ENCODE measurements around the gene GRIP1. TPM values are rescaled to one million over a fixed set of nuclear protein-coding genes. Genes with fewer than 3 reads are reported as not detected.

The GRIP1 gene
- total and polyA plus RNA-seq, 10 of the 15 experiments (the other 5 are each of a cell fraction or from before 2014, with no cell fraction given) = 0.05 to 0.85 (median 0.50) TPM; not detected in 7

GRCh38 chr12:66624806-66625205 lies 54.1 kb downstream of the GRIP1 start (continued):
- TF ChIP-seq CREM (IDR thresholded peaks at IDR 0.05; ENCODE audit: low read depth) = no peak; the same call in 1 of the 2 replicates
- TF ChIP-seq RCOR1 (conservative IDR thresholded peaks at IDR 0.05; ENCODE audit: low read depth, low read length) = no peak
- TF ChIP-seq ATF3 (IDR thresholded peaks at IDR 0.05; ENCODE audit: borderline replicate concordance, extremely low read depth, low read depth, low read length) = no peak
- TF ChIP-seq MEF2B (IDR thresholded peaks at IDR 0.05; ENCODE audit: partially characterized antibody, poor library complexity, severe bottlenecking) = no peak
- TF ChIP-seq MTA3 (IDR thresholded peaks at IDR 0.05; ENCODE audit: borderline replicate concordance, low read length) = peak; percentile 68; the same call in 1 of the 2 replicates
- TF ChIP-seq NFIC (IDR thresholded peaks at IDR 0.05; ENCODE audit: low read depth, low read length) = peak; percentile 95
- TF ChIP-seq SUZ12 (IDR thresholded peaks at IDR 0.05; ENCODE audit: unreplicated experiment) = no peak
- TF ChIP-seq EZH2 (IDR thresholded peaks at IDR 0.05; ENCODE audit: borderline replicate concordance, control insufficient read depth, low read depth, low read length) = no peak
- no peak for TF ChIP-seq ZNF207 (IDR thresholded peaks at IDR 0.05; ENCODE audit: borderline replicate concordance)
- no peak for TF ChIP-seq ESRRA (IDR thresholded peaks at IDR 0.05; ENCODE audit: low read length)
- TF ChIP-seq POLR2AphosphoS2 (IDR thresholded peaks at IDR 0.05; ENCODE audit: low read depth, low read length) = no peak
- TF ChIP-seq E4F1 (IDR thresholded peaks at IDR 0.05; ENCODE audit: borderline replicate concordance, partially characterized antibody) = no peak
- peak; percentile 86 for TF ChIP-seq SPI1 (IDR thresholded peaks at IDR 0.05; ENCODE audit: borderline replicate concordance, insufficient read depth, low read depth, low read length)
- no peak for TF ChIP-seq RELA (IDR thresholded peaks at IDR 0.05; ENCODE audit: borderline replicate concordance, partially characterized antibody)

Measured in GM12878 (cell line).